ENCODE measurements around the gene CCDC187. TPM values are rescaled to one million over a fixed set of nuclear protein-coding genes. Genes with fewer than 3 reads are reported as not detected.

CCDC187 gene
- total RNA-seq, 2 donors from 2014 or later: not detected

GRCh38 chr9:136317695-136318094, 13.8 kb upstream of the CCDC187 start:
- no peak overlapping the region for H3K27ac Mint-ChIP-seq
- no peak for DNase-seq (ENCODE audit: low spot score)
- no peaks in the 10 kb centered on the region for H3K27me3 Mint-ChIP-seq
- H3K9me3 Mint-ChIP-seq: peaks cover 8% of the 10 kb centered on the region
- no peak overlapping the region for H3K4me3 Mint-ChIP-seq
- peaks cover 9% of the 10 kb centered on the region for H3K36me3 Mint-ChIP-seq
- peaks cover 14 to 24% of the 10 kb centered on the region in 2 donors for H3K4me1 Mint-ChIP-seq (ENCODE audit: low read depth in 2 of 2)
- no peak for ATAC-seq

GRCh38 chr9:136316896-136317676, 13.2 kb upstream of the CCDC187 start:
- peaks cover 9% of the 10 kb centered on the region for H3K36me3 Mint-ChIP-seq
- DNase-seq (ENCODE audit: low spot score) (no peak), ATAC-seq (no peak)
- H3K4me1 Mint-ChIP-seq (ENCODE audit: low read depth in 2 of 2): peaks cover 14 to 24% of the 10 kb centered on the region in 2 donors
- H3K27ac Mint-ChIP-seq: peak overlapping the region; percentile 92 to 93
- H3K4me3 Mint-ChIP-seq: peak overlapping the region; percentile 61
- H3K9me3 Mint-ChIP-seq: peaks cover 8% of the 10 kb centered on the region
- no peaks in the 10 kb centered on the region for H3K27me3 Mint-ChIP-seq

GRCh38 chr9:136316271-136316751, 12.4 kb upstream of the CCDC187 start:
- ATAC-seq (peak; percentile 82 to 90), DNase-seq (ENCODE audit: low spot score) (peak; percentile 83)
- H3K4me1 Mint-ChIP-seq (ENCODE audit: low read depth in 2 of 2): peaks cover 14 to 24% of the 10 kb centered on the region in 2 donors
- H3K36me3 Mint-ChIP-seq: peaks cover 9% of the 10 kb centered on the region
- H3K9me3 Mint-ChIP-seq: peaks cover 8% of the 10 kb centered on the region
- H3K27ac Mint-ChIP-seq: peak overlapping the region; percentile 92 to 93
- no peaks in the 10 kb centered on the region for H3K27me3 Mint-ChIP-seq
- H3K4me3 Mint-ChIP-seq: peak overlapping the region; percentile 61

- Mint-ChIP-seq H3K4me3 (peak overlapping the region; percentile 13), H3K27me3 (no peaks in the 10 kb centered on the region), H3K4me1 (ENCODE audit: low read depth in 2 of 2) (peaks cover 14 to 24% of the 10 kb centered on the region in 2 donors)
Measured at GRCh38 chr9:136314944-136315343, 11.1 kb upstream of the CCDC187 start.

GRCh38 chr9:136314056-136314416, 10.1 kb upstream of the CCDC187 start:
- Mint-ChIP-seq H3K4me3 (no peak overlapping the region), H3K27me3 (no peaks in the 10 kb centered on the region), H3K9me3 (peaks cover 8% of the 10 kb centered on the region), H3K27ac (no peak overlapping the region), H3K4me1 (ENCODE audit: low read depth in 2 of 2) (peaks cover 14 to 24% of the 10 kb centered on the region in 2 donors), H3K36me3 (peaks cover 9% of the 10 kb centered on the region)
- DNase-seq (ENCODE audit: low spot score) (no peak), ATAC-seq (no peak)

More at GRCh38 chr9:136314944-136315343, 11.1 kb upstream of the CCDC187 start:
- H3K9me3 Mint-ChIP-seq: peaks cover 8% of the 10 kb centered on the region
- H3K27ac Mint-ChIP-seq: peak overlapping the region; percentile 92 to 93
- no peak for DNase-seq (ENCODE audit: low spot score)
- H3K36me3 Mint-ChIP-seq: peaks cover 9% of the 10 kb centered on the region
- ATAC-seq: no peak

- Mint-ChIP-seq H3K27ac (no peak overlapping the region), H3K4me1 (ENCODE audit: low read depth in 2 of 2) (peaks cover 14 to 24% of the 10 kb centered on the region in 2 donors), H3K27me3 (no peaks in the 10 kb centered on the region), H3K36me3 (peaks cover 9% of the 10 kb centered on the region), H3K4me3 (no peak overlapping the region), H3K9me3 (peaks cover 8% of the 10 kb centered on the region)
- DNase-seq (ENCODE audit: low spot score) (no peak), ATAC-seq (no peak)
Measured at GRCh38 chr9:136313111-136314055, 9.5 kb upstream of the CCDC187 start.

GRCh38 chr9:136312436-136312835, 8.5 kb upstream of the CCDC187 start:
- Mint-ChIP-seq H3K9me3 (peaks cover 8% of the 10 kb centered on the region), H3K27me3 (no peaks in the 10 kb centered on the region), H3K27ac (no peak overlapping the region), H3K4me3 (no peak overlapping the region), H3K36me3 (peaks cover 9% of the 10 kb centered on the region), H3K4me1 (ENCODE audit: low read depth in 2 of 2) (peaks cover 14 to 23% of the 10 kb centered on the region in 2 donors)
- DNase-seq (ENCODE audit: low spot score) (no peak), ATAC-seq (no peak)

- Mint-ChIP-seq H3K27ac (no peak overlapping the region), H3K9me3 (peaks cover 8% of the 10 kb centered on the region), H3K27me3 (no peaks in the 10 kb centered on the region), H3K4me3 (no peak overlapping the region), H3K36me3 (peaks cover 9% of the 10 kb centered on the region), H3K4me1 (ENCODE audit: low read depth in 2 of 2) (peaks cover 13 to 19% of the 10 kb centered on the region in 2 donors)
- DNase-seq (ENCODE audit: low spot score): no peak
- ATAC-seq: no peak
Measured at GRCh38 chr9:136312009-136312375, 8.1 kb upstream of the CCDC187 start.

- no peak for ATAC-seq
- H3K9me3 Mint-ChIP-seq: peaks cover 5% of the 10 kb centered on the region
- H3K4me1 Mint-ChIP-seq (ENCODE audit: low read depth in 2 of 2): peaks cover 6 to 13% of the 10 kb centered on the region in 2 donors
- DNase-seq (ENCODE audit: low spot score): no peak
- H3K36me3 Mint-ChIP-seq: peaks cover 5% of the 10 kb centered on the region
- H3K27me3 Mint-ChIP-seq: no peaks in the 10 kb centered on the region
- H3K27ac Mint-ChIP-seq: no peak overlapping the region
- no peak overlapping the region for H3K4me3 Mint-ChIP-seq
Measured at GRCh38 chr9:136311051-136312008, 7.4 kb upstream of the CCDC187 start.

- no peaks in the 10 kb centered on the region for H3K36me3 Mint-ChIP-seq
- H3K4me3 Mint-ChIP-seq: no peak overlapping the region
- no peak for ATAC-seq
- H3K4me1 Mint-ChIP-seq (ENCODE audit: low read depth in 2 of 2): peaks cover 0 to 7% of the 10 kb centered on the region in 2 donors
- no peaks in the 10 kb centered on the region for H3K27me3 Mint-ChIP-seq
- H3K27ac Mint-ChIP-seq: no peak overlapping the region
- no peak for DNase-seq (ENCODE audit: low spot score)
- no peaks in the 10 kb centered on the region for H3K9me3 Mint-ChIP-seq
Measured at GRCh38 chr9:136310273-136311030, 6.6 kb upstream of the CCDC187 start.

GRCh38 chr9:136309806-136310220, 5.9 kb upstream of the CCDC187 start:
- ATAC-seq (no peak), DNase-seq (ENCODE audit: low spot score) (no peak)
- Mint-ChIP-seq H3K4me1 (ENCODE audit: low read depth in 2 of 2) (peaks cover 0 to under 1% of the 10 kb centered on the region in 2 donors), H3K4me3 (no peak overlapping the region), H3K9me3 (no peaks in the 10 kb centered on the region), H3K27me3 (no peaks in the 10 kb centered on the region), H3K27ac (no peak overlapping the region), H3K36me3 (no peaks in the 10 kb centered on the region)

GRCh38 chr9:136309101-136309801, 5.4 kb upstream of the CCDC187 start:
- ATAC-seq (no peak), DNase-seq (ENCODE audit: low spot score) (no peak)
- Mint-ChIP-seq H3K36me3 (no peaks in the 10 kb centered on the region), H3K9me3 (no peaks in the 10 kb centered on the region), H3K4me1 (ENCODE audit: low read depth in 2 of 2) (no peaks in the 10 kb centered on the region), H3K27ac (no peak overlapping the region), H3K27me3 (no peaks in the 10 kb centered on the region), H3K4me3 (no peak overlapping the region)
